A549 (cell line): ENCODE measurements around the gene HOXA7. TPM values are rescaled to one million over a fixed set of nuclear protein-coding genes. Genes with fewer than 3 reads are reported as not detected.

ENCODE experiments used
- ATAC-seq, 2 experiments: fragments of 200-7000 bp in 1 of 2; fragments of >200 bp in 1 of 2; cut with Nextera tagmentation in 1 of 2; cut with Tn5 transposase in 1 of 2; 3 replicates each; pipeline versions ENCODE4 v1.8.0 to v1.9.1; 2018 to 2020; ENCODE audit warnings: mild to moderate bottlenecking in 1 of 2, moderate library complexity in 1 of 2
- CTCF ChIA-PET: fragments of 300-600 bp; sonication (Branson Sonifier 250); formaldehyde crosslinking; extraction: SDS; loops from one replicate; lab custom pipeline; 2021; ENCODE audit warnings: antibody characterized with exemption, inconsistent platforms; lab: Yijun Ruan, JAX
- POLR2A ChIA-PET: fragments of 350-600 bp; formaldehyde crosslinking; extraction: SDS; loops from one replicate; lab custom pipeline; 2021; ENCODE audit warnings: antibody characterized with exemption, inconsistent platforms; lab: Yijun Ruan, JAX
- DNase-seq, 2 experiments: peaks; one replicate each; pipeline versions ENCODE4 v3.0.0 to v3.0.0-alpha.2; 2011 to 2016; ENCODE audit warnings: low read depth in 1 of 2, low spot score in 1 of 2
- FAIRE-seq: peaks from 2 replicates; lab custom pipeline; 2011; peaks lifted over from hg19 to GRCh38; lab: Jason Lieb, UNC
- H3K27ac ChIP-seq, 2 experiments: fragments of >200 bp; sonication (Bioruptor Twin); formaldehyde crosslinking; 3 replicates each; pipeline ENCODE4 v1.5.1; 2016 to 2017
- H3K4me1 ChIP-seq: fragments of >200 bp; sonication (Bioruptor Twin); formaldehyde crosslinking; 3 replicates; pipeline ENCODE4 v1.6.1; 2016
- H3K4me2 ChIP-seq: fragments of >200 bp; sonication (Bioruptor Twin); formaldehyde crosslinking; 3 replicates; pipeline ENCODE4 v1.6.1; 2016
- H3K4me3 ChIP-seq: fragments of >200 bp; sonication (Bioruptor Twin); formaldehyde crosslinking; 3 replicates; pipeline ENCODE4 v1.5.1; 2016
- H3K9me3 ChIP-seq: fragments of >200 bp; sonication (Bioruptor Twin); formaldehyde crosslinking; 3 replicates; pipeline ENCODE4 v1.6.1; 2016
- BCL3 ChIP-seq: fragments of >200 bp; sonication (Bioruptor Twin); formaldehyde crosslinking; IDR thresholded peaks from 3 replicates; pipeline ENCODE4 v1.6.1; 2016
- BHLHE40 ChIP-seq: IDR thresholded peaks from 2 replicates; pipeline ENCODE4 v1.6.1; 2012; ENCODE audit warnings: low read depth, low read length, inconsistent platforms
- E2F6 ChIP-seq: IDR thresholded peaks from 2 replicates; pipeline ENCODE4 v1.6.1; 2012; ENCODE audit warnings: low read depth, borderline replicate concordance
- EHMT2 ChIP-seq: fragments of 200-600 bp; sonication (generic); IDR thresholded peaks from 2 replicates; pipeline ENCODE4 v1.6.1; 2016; ENCODE audit warnings: antibody characterized with exemption, low read depth, mild to moderate bottlenecking, moderate library complexity
- HES2 ChIP-seq: fragments of >200 bp; sonication (Bioruptor Twin); formaldehyde crosslinking; IDR thresholded peaks from 2 replicates; pipeline ENCODE4 v1.6.1; 2016
- HEYL ChIP-seq: fragments of 250-450 bp; sonication (Bioruptor Pico); IDR thresholded peaks from 2 replicates; pipeline ENCODE4 v1.8.0; 2021; ENCODE audit warnings: mild to moderate bottlenecking, moderate library complexity
- HOXB5 ChIP-seq: fragments of 250-450 bp; sonication (Bioruptor Pico); IDR thresholded peaks from 2 replicates; pipeline ENCODE4 v1.5.0; 2020; ENCODE audit warnings: mild to moderate bottlenecking, moderate library complexity
- JUNB ChIP-seq: fragments of >200 bp; sonication (Bioruptor Twin); formaldehyde crosslinking; IDR thresholded peaks from 2 replicates; pipeline ENCODE4 v1.6.1; 2016
- MAX ChIP-seq: IDR thresholded peaks from 2 replicates; pipeline ENCODE4 v1.6.1; 2012
- MYC ChIP-seq: IDR thresholded peaks from 2 replicates; pipeline ENCODE4 v1.6.1; 2012; ENCODE audit warnings: mild to moderate bottlenecking, inconsistent platforms, low read length, improper control_type of control experiment, borderline replicate concordance
- RAD21 ChIP-seq, 2 experiments: fragments of >200 bp in 1 of 2; sonication (Bioruptor Twin) in 1 of 2; formaldehyde crosslinking in 1 of 2; IDR thresholded peaks in 1 of 2; conservative IDR thresholded peaks in 1 of 2; 2 replicates in 1 of 2; 3 replicates in 1 of 2; pipeline ENCODE4 v1.6.1; 2012 to 2018; ENCODE audit warnings: inconsistent platforms in 1 of 2
- RCOR1 ChIP-seq: fragments of 150-350 bp; IDR thresholded peaks from 2 replicates; pipeline ENCODE4 v1.6.1; 2014; ENCODE audit warnings: antibody characterized with exemption, low read length, low read depth
- REST ChIP-seq: fragments of 200-600 bp; sonication (generic); IDR thresholded peaks from 2 replicates; pipeline ENCODE4 v1.6.1; 2016; ENCODE audit warnings: antibody characterized with exemption, mild to moderate bottlenecking, moderate library complexity
- SMC3 ChIP-seq: fragments of >200 bp; sonication (Bioruptor Twin); formaldehyde crosslinking; IDR thresholded peaks from 3 replicates; pipeline ENCODE4 v1.6.1; 2018; ENCODE audit warnings: inconsistent platforms
- USF2 ChIP-seq: fragments of 450-650 bp; IDR thresholded peaks from 2 replicates; pipeline ENCODE4 v1.6.1; 2014; ENCODE audit warnings: antibody characterized with exemption
- ZC3H11A ChIP-seq: fragments of 450-650 bp; IDR thresholded peaks from 2 replicates; pipeline ENCODE4 v1.6.1; 2014; ENCODE audit warnings: antibody characterized with exemption, mild to moderate bottlenecking
- ZSCAN20 ChIP-seq: fragments of 250-450 bp; sonication (Bioruptor Pico); IDR thresholded peaks from 2 replicates; pipeline ENCODE4 v1.8.0; 2022; ENCODE audit warnings: mild to moderate bottlenecking, moderate library complexity
- WGBS: methylation state at CpG from one replicate; pipeline ENCODE4 v1.1.6; 2017; ENCODE audit errors: missing lambda C conversion rate; 5-methylcytosine and 5-hydroxymethylcytosine counted together
- polyA plus RNA-seq, 4 experiments: library from polyadenylated mRNA; depleted of rRNA in 3 of 4; stranded (reverse); fragments of >200 nt; fragmentation: RNase III in 1 of 4; extraction: RNeasy Plus Mini Kit Qiagen cat#74134 plus additional on column Dnase treatment in 1 of 4; gene quantifications; 2 replicates in 3 of 4; 3 replicates in 1 of 4; pipeline ENCODE4 v1.2.3, GENCODE V29; 2011 to 2017
- small RNA-seq, 6 experiments: library from RNA; depleted of rRNA; stranded (forward); fragments of <200 nt; gene quantifications; one replicate each; pipeline ENCODE3, GENCODE V24; 2012

The HOXA7 gene
- polyA plus RNA-seq, 2 of the 4 experiments (the other 2 are of a cell fraction) = 4.1 to 4.8 TPM

GRCh38 chr7:27105301-27106031, 51.0 kb downstream of the HOXA7 start:
- ATAC-seq (no peak), DNase-seq (no peak), FAIRE-seq (no peak)
- CTCF ChIA-PET = interaction anchor here (0.6 to 3.7 kb wide), 11 partner anchors 8 to 1213 kb away, joined by 3 to 20 read pairs (median 4); partner anchors contain the start of genes HOXA1 and HOXA5
- Histone ChIP-seq H3K9me3 (no peaks in the 10 kb centered on the region), H3K4me1 (peaks cover 12% of the 10 kb centered on the region), H3K27ac (no peak overlapping the region), H3K4me3 (no peak overlapping the region), H3K4me2 (no peak overlapping the region)
- POLR2A ChIA-PET = interaction anchor here (0.6 kb wide), 1 partner anchor 128 kb away, joined by 3 read pairs; no protein-coding TSS in a partner anchor
- 90% methylated on average over 13 of the region's 13 CpGs for WGBS
- TF ChIP-seq REST (0 out of 2 replicates have a peak, but pooled peaks have one; percentile 18), EHMT2 (peak; percentile 25; the same call in 1 of the 2 replicates), SMC3 (no peak)

- ChIA-PET POLR2A (no interaction called here), CTCF (interaction anchor here (0.6 to 3.7 kb wide), 7 partner anchors 7 to 1212 kb away, joined by 3 to 20 read pairs (median 4); partner anchors contain the start of gene HOXA1)
- TF ChIP-seq BCL3 (no peak), MAX (no peak), RAD21 (conservative IDR thresholded peaks at IDR 0.05 in 1 of 2, IDR thresholded peaks at IDR 0.05 in 1 of 2) (no peak), USF2 (no peak), ZSCAN20 (no peak), HEYL (CRISPR knock-in tag) (no peak), BHLHE40 (no peak), JUNB (no peak), EHMT2 (no peak), HOXB5 (CRISPR knock-in tag) (no peak), MYC (no peak), HES2 (no peak), E2F6 (no peak), ZC3H11A (no peak), RCOR1 (no peak)
- FAIRE-seq (no peak), DNase-seq (no peak), ATAC-seq (no peak)
- Histone ChIP-seq H3K4me1 (peaks cover 2% of the 10 kb centered on the region; the same call in 1 of the 3 replicates), H3K4me2 (no peak overlapping the region), H3K27ac (no peak overlapping the region), H3K9me3 (no peaks in the 10 kb centered on the region), H3K4me3 (no peak overlapping the region)
- WGBS = 93% methylated on average over 13 of the region's 13 CpGs
Measured at GRCh38 chr7:27104341-27105058, 52.0 kb downstream of the HOXA7 start.

Small RNAs within 50 kb of the gene (small RNA-seq; reads per million reads assigned to genes)
- gene AC004080.5 (0 reads per million in 6 experiments), gene RF02140 (0 reads per million in 6 experiments), gene RF02141 (0 reads per million in 6 experiments)

Other genes with a start within 250 kb of the HOXA7 start
- gene HOXA1, start 60.7 kb downstream of the HOXA7 start, polyA plus RNA-seq (2011; rRNA removed) = 4.8 and 5.0 TPM in 2 replicates
- gene HOXA1, start 60.7 kb downstream of the HOXA7 start, polyA plus RNA-seq (2017; fragmentation: RNase III; extraction: RNeasy Plus Mini Kit Qiagen cat#74134 plus additional on column Dnase treatment) = 2.6 to 3.0 TPM (median 2.8 TPM) in 3 replicates
- gene HOXA2, start 54.0 kb downstream of the HOXA7 start, polyA plus RNA-seq (2011; rRNA removed) = 2.1 and 2.4 TPM in 2 replicates
- gene HOXA2, start 54.0 kb downstream of the HOXA7 start, polyA plus RNA-seq (2017; fragmentation: RNase III; extraction: RNeasy Plus Mini Kit Qiagen cat#74134 plus additional on column Dnase treatment) = 1.3 to 1.5 TPM (median 1.4 TPM) in 3 replicates
- 2.6 and 2.8 TPM in 2 replicates for gene HOXA4, start 25.9 kb downstream of the HOXA7 start, polyA plus RNA-seq (2011; rRNA removed)
- 2.1 to 3.0 TPM (median 2.3 TPM) in 3 replicates for gene HOXA4, start 25.9 kb downstream of the HOXA7 start, polyA plus RNA-seq (2017; fragmentation: RNase III; extraction: RNeasy Plus Mini Kit Qiagen cat#74134 plus additional on column Dnase treatment)
- 6.3 and 6.5 TPM in 2 replicates for gene HOXA5, start 13.0 kb downstream of the HOXA7 start, polyA plus RNA-seq (2011; rRNA removed)
- 2.9 to 4.9 TPM (median 4.0 TPM) in 3 replicates for gene HOXA5, start 13.0 kb downstream of the HOXA7 start, polyA plus RNA-seq (2017; fragmentation: RNase III; extraction: RNeasy Plus Mini Kit Qiagen cat#74134 plus additional on column Dnase treatment)
- 0.78 and 0.90 TPM in 2 replicates for gene HOXA6, start 8.9 kb downstream of the HOXA7 start, polyA plus RNA-seq (2011; rRNA removed)
- 1.6 to 2.2 TPM (median 2.1 TPM) in 3 replicates for gene HOXA6, start 8.9 kb downstream of the HOXA7 start, polyA plus RNA-seq (2017; fragmentation: RNase III; extraction: RNeasy Plus Mini Kit Qiagen cat#74134 plus additional on column Dnase treatment)
- gene HOXA3, start 4.1 kb downstream of the HOXA7 start, polyA plus RNA-seq (2011; rRNA removed) = 3.3 TPM in 2 replicates
- 5.8 to 11.4 TPM (median 8.7 TPM) in 3 replicates for gene HOXA3, start 4.1 kb downstream of the HOXA7 start, polyA plus RNA-seq (2017; fragmentation: RNase III; extraction: RNeasy Plus Mini Kit Qiagen cat#74134 plus additional on column Dnase treatment)
- 1.1 and 1.4 TPM in 2 replicates for gene HOXA9, start 8.9 kb upstream of the HOXA7 start, polyA plus RNA-seq (2011; rRNA removed)
- 1.1 to 1.4 TPM (median 1.3 TPM) in 3 replicates for gene HOXA9, start 8.9 kb upstream of the HOXA7 start, polyA plus RNA-seq (2017; fragmentation: RNase III; extraction: RNeasy Plus Mini Kit Qiagen cat#74134 plus additional on column Dnase treatment)
- gene HOXA10, start 17.6 kb upstream of the HOXA7 start, polyA plus RNA-seq (2011; rRNA removed) = 5.7 and 7.7 TPM in 2 replicates
- gene HOXA10, start 17.6 kb upstream of the HOXA7 start, polyA plus RNA-seq (2017; fragmentation: RNase III; extraction: RNeasy Plus Mini Kit Qiagen cat#74134 plus additional on column Dnase treatment) = 5.0 to 5.7 TPM (median 5.2 TPM) in 3 replicates
- 0.68 and 0.69 TPM in 2 replicates for gene HOXA11, start 28.6 kb upstream of the HOXA7 start, polyA plus RNA-seq (2011; rRNA removed)
- 0.59 to 0.84 TPM (median 0.61 TPM) in 3 replicates for gene HOXA11, start 28.6 kb upstream of the HOXA7 start, polyA plus RNA-seq (2017; fragmentation: RNase III; extraction: RNeasy Plus Mini Kit Qiagen cat#74134 plus additional on column Dnase treatment)
- 2.2 TPM in 2 replicates for gene HOXA13, start 43.4 kb upstream of the HOXA7 start, polyA plus RNA-seq (2011; rRNA removed)
- 2.3 to 2.7 TPM (median 2.4 TPM) in 3 replicates for gene HOXA13, start 43.4 kb upstream of the HOXA7 start, polyA plus RNA-seq (2017; fragmentation: RNase III; extraction: RNeasy Plus Mini Kit Qiagen cat#74134 plus additional on column Dnase treatment)
- 0.05 and 0.07 TPM in 2 replicates for gene EVX1, start 86.1 kb upstream of the HOXA7 start, polyA plus RNA-seq (2011; rRNA removed)
- gene EVX1, start 86.1 kb upstream of the HOXA7 start, polyA plus RNA-seq (2017; fragmentation: RNase III; extraction: RNeasy Plus Mini Kit Qiagen cat#74134 plus additional on column Dnase treatment) = 0.08 to 0.09 TPM in 2 of 3 replicates, not detected in the other